Cardiac muscle cell (in vitro differentiated cells and primary cell): ENCODE measurements around the gene TP53BP1. TPM values are rescaled to one million over a fixed set of nuclear protein-coding genes. Genes with fewer than 3 reads are reported as not detected.

Experiments
- DNase-seq, 2 donors: peaks; one replicate each; pipeline versions ENCODE4 v3.0.0 to v3.0.0-alpha.2; 2010 to 2017; ENCODE audit warnings: low read depth in 1 of 2, low spot score in 1 of 2
- H3K27ac ChIP-seq: fragments of 200-600 bp; sonication (generic); 2 replicates; pipeline ENCODE4 v1.5.1; 2016
- H3K27me3 ChIP-seq: fragments of 200-600 bp; sonication (generic); 2 replicates; pipeline ENCODE4 v1.6.0; 2016; ENCODE audit warnings: control low read depth
- H3K36me3 ChIP-seq: fragments of 200-600 bp; sonication (generic); 2 replicates; pipeline ENCODE4 v1.5.1; 2016; ENCODE audit warnings: control low read depth
- H3K4me1 ChIP-seq: fragments of 200-600 bp; sonication (generic); 2 replicates; pipeline ENCODE4 v1.8.1; 2017; ENCODE audit warnings: low read depth, mild to moderate bottlenecking, mixed run types
- H3K4me3 ChIP-seq: fragments of 200-600 bp; sonication (generic); 2 replicates; pipeline ENCODE4 v1.5.1; 2016; ENCODE audit warnings: mild to moderate bottlenecking
- H3K9me3 ChIP-seq: fragments of 200-600 bp; sonication (generic); 2 replicates; pipeline ENCODE4 v1.5.1; 2017; ENCODE audit warnings: low read depth, mild to moderate bottlenecking, control low read depth
- polyA plus RNA-seq: library from polyadenylated mRNA; unstranded; fragments of >200 nt; fragmentation: Nextera tagmentation; extraction: Ambion mirVana; gene quantifications from 2 replicates; pipeline ENCODE4 v1.2.1, GENCODE V29; 2016
- total RNA-seq: library from RNA; depleted of rRNA; stranded (reverse); fragments of >200 nt; gene quantifications from 2 replicates; pipeline ENCODE4 v1.2.3, GENCODE V29; 2016
- TF ChIP-seq, protein P1 (sequence below): IDR thresholded peaks from 2 replicates; pipeline ENCODE4 v1.5.1; 2012; ENCODE audit warnings: low read depth, mild to moderate bottlenecking, low read length

TP53BP1 gene
- total and polyA plus RNA-seq, 2 experiments from 2014 or later: 41.0 to 84.1 TPM

DNA sequence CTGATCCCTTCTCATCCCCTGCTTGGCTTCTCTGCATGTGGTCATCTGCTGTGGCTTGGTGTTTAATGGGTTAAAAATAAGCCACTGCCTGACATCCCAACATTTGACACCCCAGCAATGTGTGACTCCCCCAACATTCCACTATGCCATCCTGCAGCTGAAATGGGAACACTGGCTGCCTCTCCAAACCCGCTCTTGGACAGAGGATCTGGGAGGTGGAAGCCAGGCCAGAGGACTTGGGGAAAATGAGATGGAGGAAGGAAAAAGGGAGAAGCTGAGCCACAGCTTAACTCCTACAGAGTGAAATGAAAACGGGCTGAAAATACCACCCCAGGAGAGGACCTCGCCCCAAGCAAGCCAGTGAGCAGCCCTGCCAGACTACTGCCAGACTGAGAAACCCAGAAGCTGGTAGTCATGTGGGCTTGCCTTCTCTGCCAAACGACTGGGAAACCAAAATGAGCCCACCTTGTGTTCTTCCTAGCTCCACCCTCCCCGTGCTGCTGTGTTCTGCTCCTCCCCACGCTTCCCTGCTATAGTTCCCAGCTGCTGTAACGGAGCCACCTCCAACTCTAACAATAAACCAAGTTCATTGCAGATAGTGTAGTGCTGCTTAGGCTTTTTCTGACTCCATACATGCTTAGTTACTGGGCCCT, 38.2 kb upstream of the TP53BP1 start:
- Histone ChIP-seq H3K36me3 (no peaks in the 10 kb centered on the region), H3K4me1 (no peaks in the 10 kb centered on the region), H3K27me3 (no peaks in the 10 kb centered on the region), H3K27ac (peak overlapping the region; percentile 45), H3K4me3 (no peak overlapping the region), H3K9me3 (no peaks in the 10 kb centered on the region)
- peak in 1 of 2 donors; percentile 29 for DNase-seq
- TF ChIP-seq, protein P1, sequence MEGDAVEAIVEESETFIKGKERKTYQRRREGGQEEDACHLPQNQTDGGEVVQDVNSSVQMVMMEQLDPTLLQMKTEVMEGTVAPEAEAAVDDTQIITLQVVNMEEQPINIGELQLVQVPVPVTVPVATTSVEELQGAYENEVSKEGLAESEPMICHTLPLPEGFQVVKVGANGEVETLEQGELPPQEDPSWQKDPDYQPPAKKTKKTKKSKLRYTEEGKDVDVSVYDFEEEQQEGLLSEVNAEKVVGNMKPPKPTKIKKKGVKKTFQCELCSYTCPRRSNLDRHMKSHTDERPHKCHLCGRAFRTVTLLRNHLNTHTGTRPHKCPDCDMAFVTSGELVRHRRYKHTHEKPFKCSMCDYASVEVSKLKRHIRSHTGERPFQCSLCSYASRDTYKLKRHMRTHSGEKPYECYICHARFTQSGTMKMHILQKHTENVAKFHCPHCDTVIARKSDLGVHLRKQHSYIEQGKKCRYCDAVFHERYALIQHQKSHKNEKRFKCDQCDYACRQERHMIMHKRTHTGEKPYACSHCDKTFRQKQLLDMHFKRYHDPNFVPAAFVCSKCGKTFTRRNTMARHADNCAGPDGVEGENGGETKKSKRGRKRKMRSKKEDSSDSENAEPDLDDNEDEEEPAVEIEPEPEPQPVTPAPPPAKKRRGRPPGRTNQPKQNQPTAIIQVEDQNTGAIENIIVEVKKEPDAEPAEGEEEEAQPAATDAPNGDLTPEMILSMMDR: no peak

DNA sequence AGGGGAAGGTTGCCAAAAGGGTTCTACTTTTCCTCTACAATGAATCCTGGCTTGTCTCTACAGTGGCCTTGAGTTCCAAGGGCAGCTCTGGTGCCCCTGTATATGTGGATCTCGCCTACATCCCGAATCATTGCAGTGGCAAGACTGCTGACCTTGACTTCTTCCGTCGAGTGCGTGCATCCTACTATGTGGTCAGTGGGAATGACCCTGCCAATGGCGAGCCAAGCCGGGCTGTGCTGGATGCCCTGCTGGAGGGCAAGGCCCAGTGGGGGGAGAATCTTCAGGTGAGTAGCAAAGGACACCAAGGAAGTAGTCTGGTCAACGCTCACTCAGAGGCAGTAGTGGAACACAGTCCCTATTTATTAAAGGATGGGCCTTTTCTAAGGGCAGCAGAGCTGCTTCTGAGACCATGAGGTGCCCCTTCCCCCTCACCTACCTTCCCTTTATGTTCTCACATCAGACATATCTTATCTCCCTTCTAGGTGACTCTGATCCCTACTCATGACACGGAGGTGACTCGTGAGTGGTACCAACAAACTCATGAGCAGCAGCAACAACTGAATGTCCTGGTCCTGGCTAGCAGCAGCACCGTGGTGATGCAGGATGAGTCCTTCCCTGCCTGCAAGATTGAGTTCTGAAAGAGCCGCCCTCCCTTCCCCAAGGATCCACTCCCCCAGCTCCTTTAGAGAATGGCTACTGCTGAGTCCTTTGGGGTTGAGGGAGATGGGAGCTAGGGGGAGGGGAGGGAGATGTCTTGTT, 36.8 kb upstream of the TP53BP1 start:
- Histone ChIP-seq H3K4me3 (no peak overlapping the region), H3K27ac (no peak overlapping the region), H3K36me3 (no peaks in the 10 kb centered on the region), H3K9me3 (no peaks in the 10 kb centered on the region), H3K4me1 (no peaks in the 10 kb centered on the region), H3K27me3 (no peaks in the 10 kb centered on the region)
- TF ChIP-seq, protein P1: no peak
- no peak for DNase-seq

DNA sequence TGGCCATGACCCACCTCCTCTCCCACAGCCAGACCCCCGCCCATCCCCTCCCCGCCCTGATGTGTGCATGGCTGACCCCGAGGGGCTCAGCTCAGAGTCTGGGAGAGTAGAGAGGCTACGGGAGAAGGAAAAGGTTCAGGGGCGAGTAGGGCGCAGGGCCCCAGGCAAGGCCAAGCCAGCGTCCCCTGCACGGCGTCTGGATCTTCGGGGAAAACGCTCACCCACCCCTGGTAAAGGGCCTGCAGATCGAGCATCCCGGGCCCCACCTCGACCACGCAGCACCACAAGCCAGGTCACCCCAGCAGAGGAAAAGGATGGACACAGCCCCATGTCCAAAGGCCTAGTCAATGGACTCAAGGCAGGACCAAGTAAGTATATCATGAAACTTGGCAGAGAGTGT, 36.2 kb upstream of the TP53BP1 start:
- H3K9me3 ChIP-seq: no peaks in the 10 kb centered on the region
- H3K4me3 ChIP-seq: no peak overlapping the region
- no peaks in the 10 kb centered on the region for H3K36me3 ChIP-seq
- TF ChIP-seq, protein P1: no peak
- H3K27ac ChIP-seq: no peak overlapping the region
- DNase-seq: no peak
- H3K4me1 ChIP-seq: no peaks in the 10 kb centered on the region
- H3K27me3 ChIP-seq: no peaks in the 10 kb centered on the region

DNA sequence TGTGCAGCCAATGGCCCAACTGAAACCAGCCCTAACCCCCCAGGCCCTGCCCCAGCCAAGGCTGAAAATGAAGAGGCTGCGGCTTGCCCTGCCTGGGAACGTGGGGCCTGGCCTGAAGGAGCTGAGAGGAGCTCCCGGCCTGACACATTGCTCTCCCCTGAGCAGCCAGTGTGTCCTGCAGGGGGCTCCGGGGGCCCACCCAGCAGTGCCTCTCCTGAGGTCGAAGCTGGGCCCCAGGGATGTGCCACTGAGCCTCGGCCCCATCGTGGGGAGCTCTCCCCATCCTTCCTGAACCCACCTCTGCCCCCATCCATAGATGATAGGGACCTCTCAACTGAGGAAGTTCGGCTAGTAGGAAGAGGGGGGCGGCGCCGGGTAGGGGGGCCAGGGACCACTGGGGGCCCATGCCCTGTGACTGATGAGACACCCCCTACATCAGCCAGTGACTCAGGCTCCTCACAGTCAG, 35.6 kb upstream of the TP53BP1 start:
- Histone ChIP-seq H3K27ac (no peak overlapping the region), H3K4me3 (no peak overlapping the region), H3K36me3 (no peaks in the 10 kb centered on the region), H3K9me3 (no peaks in the 10 kb centered on the region), H3K4me1 (no peaks in the 10 kb centered on the region), H3K27me3 (no peaks in the 10 kb centered on the region)
- TF ChIP-seq, protein P1: no peak
- no peak for DNase-seq

DNA sequence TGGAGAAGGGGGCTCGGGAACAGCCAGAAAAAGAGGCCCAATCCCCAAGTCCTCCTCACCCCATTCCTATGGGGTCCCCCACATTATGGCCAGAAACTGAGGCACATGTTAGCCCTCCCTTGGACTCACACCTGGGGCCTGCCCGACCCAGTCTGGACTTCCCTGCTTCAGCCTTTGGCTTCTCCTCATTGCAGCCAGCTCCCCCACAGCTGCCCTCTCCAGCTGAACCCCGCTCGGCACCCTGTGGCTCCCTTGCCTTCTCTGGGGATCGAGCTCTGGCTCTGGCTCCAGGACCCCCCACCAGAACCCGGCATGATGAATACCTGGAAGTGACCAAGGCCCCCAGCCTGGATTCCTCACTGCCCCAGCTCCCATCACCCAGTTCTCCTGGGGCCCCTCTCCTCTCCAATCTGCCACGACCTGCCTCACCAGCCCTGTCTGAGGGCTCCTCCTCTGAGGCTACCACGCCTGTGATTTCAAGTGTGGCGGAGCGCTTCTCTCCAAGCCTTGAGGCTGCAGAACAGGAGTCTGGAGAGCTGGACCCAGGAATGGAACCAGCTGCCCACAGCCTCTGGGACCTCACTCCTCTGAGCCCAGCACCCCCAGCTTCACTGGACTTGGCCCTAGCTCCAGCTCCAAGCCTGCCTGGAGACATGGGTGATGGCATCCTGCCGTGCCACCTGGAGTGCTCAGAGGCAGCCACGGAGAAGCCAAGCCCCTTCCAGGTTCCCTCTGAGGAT, 35.0 kb upstream of the TP53BP1 start:
- no peaks in the 10 kb centered on the region for H3K9me3 ChIP-seq
- H3K27me3 ChIP-seq: no peaks in the 10 kb centered on the region
- no peak overlapping the region for H3K4me3 ChIP-seq
- H3K27ac ChIP-seq: no peak overlapping the region
- peaks cover under 1% of the 10 kb centered on the region for H3K36me3 ChIP-seq
- TF ChIP-seq, protein P1: no peak
- no peak for DNase-seq
- H3K4me1 ChIP-seq: no peaks in the 10 kb centered on the region
